Measurements from ENCODE around the gene GPC3. TPM values are rescaled to one million over a fixed set of nuclear protein-coding genes. Genes with fewer than 3 reads are reported as not detected.

Gene GPC3
- polyA plus RNA-seq, 2 of the 4 experiments (the other 2 are of a cell fraction) = not detected

- ChIA-PET POLR2A (no interaction called here), CTCF (interaction anchor here (0.8 kb wide), 1 partner anchor 11 kb away, joined by 7 read pairs; no protein-coding TSS in a partner anchor)
- DNase-seq (ENCODE audit: low read depth in 1 of 2, low spot score in 1 of 2) = no peak
- WGBS (ENCODE audit: missing lambda C conversion rate) = 43% methylated on average over 6 of the region's 6 CpGs
- H3K4me3 ChIP-seq = no peak overlapping the region
- no peak for FAIRE-seq
- no peak for ATAC-seq
- no peak overlapping the region for H3K27ac ChIP-seq
- TF ChIP-seq MAFK (IDR thresholded peaks at IDR 0.05; ENCODE audit: partially characterized antibody) = peak; percentile 36
- no peak for TF ChIP-seq HOXB5 (CRISPR knock-in tag; IDR thresholded peaks at IDR 0.05)
- no peaks in the 10 kb centered on the region for H3K9me3 ChIP-seq
- no peak overlapping the region for H3K4me2 ChIP-seq
- no peaks in the 10 kb centered on the region for H3K4me1 ChIP-seq
These were observed 303.5 kb downstream of the GPC3 start for GRCh38 chrX:133681897-133682296.

DNA sequence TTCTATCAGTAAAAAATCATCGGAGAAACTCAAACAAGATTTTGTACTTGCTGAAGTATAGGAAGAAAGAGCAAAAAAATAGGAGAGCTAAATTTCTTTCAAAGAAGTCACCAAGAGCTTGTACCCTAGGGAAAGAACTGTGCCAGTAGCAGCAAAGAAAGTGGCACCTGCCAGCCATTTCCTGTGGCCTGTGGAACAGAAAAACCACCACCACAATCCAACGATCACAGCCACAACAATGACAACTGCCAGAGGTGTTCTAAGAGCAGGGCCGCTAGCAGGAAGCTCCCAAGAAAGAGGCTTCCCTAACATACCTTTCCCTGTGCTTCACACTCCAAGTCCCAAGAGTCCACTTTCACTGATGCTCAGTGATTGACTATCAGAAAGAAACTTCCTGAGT is 304.0 kb downstream of the GPC3 start:
- H3K4me3 ChIP-seq = no peak overlapping the region
- FAIRE-seq (no peak), DNase-seq (ENCODE audit: low read depth in 1 of 2, low spot score in 1 of 2) (no peak), ATAC-seq (no peak)
- no peak overlapping the region for H3K27ac ChIP-seq
- H3K4me2 ChIP-seq = no peak overlapping the region
- H3K9me3 ChIP-seq = no peaks in the 10 kb centered on the region
- ChIA-PET CTCF (interaction anchor here (0.8 kb wide), 1 partner anchor 11 kb away, joined by 7 read pairs; no protein-coding TSS in a partner anchor), POLR2A (no interaction called here)
- WGBS (ENCODE audit: missing lambda C conversion rate) = 52% methylated on average over 3 of the region's 3 CpGs
- no peaks in the 10 kb centered on the region for H3K4me1 ChIP-seq
- no peak for TF ChIP-seq PHF8 (IDR thresholded peaks at IDR 0.05; ENCODE audit: borderline replicate concordance, low read depth)
- TF ChIP-seq HMGXB4 (CRISPR knock-in tag; IDR thresholded peaks at IDR 0.05; ENCODE audit: borderline replicate concordance) = no peak
- no peak for TF ChIP-seq FOXS1 (CRISPR knock-in tag; IDR thresholded peaks at IDR 0.05)
- TF ChIP-seq POLR2A (IDR thresholded peaks at IDR 0.05; ENCODE audit: low read length) = no peak
- TF ChIP-seq HEYL (CRISPR knock-in tag; IDR thresholded peaks at IDR 0.05) = no peak
- no peak for TF ChIP-seq ZSCAN20 (CRISPR knock-in tag; IDR thresholded peaks at IDR 0.05)
- TF ChIP-seq, protein P1, sequence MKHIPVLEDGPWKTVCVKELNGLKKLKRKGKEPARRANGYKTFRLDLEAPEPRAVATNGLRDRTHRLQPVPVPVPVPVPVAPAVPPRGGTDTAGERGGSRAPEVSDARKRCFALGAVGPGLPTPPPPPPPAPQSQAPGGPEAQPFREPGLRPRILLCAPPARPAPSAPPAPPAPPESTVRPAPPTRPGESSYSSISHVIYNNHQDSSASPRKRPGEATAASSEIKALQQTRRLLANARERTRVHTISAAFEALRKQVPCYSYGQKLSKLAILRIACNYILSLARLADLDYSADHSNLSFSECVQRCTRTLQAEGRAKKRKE (CRISPR knock-in tag; IDR thresholded peaks at IDR 0.05; ENCODE audit: low read depth) = no peak
- TF ChIP-seq JUN (IDR thresholded peaks at IDR 0.05) = no peak
- no peak for TF ChIP-seq EP300 (IDR thresholded peaks at IDR 0.05)
- no peak for TF ChIP-seq ZFP36 (IDR thresholded peaks at IDR 0.05; ENCODE audit: borderline replicate concordance, partially characterized antibody)
- TF ChIP-seq ESRRA (IDR thresholded peaks at IDR 0.05; ENCODE audit: borderline replicate concordance, low read length) = no peak
- TF ChIP-seq CHD4 (IDR thresholded peaks at IDR 0.05; ENCODE audit: borderline replicate concordance) = no peak
- no peak for TF ChIP-seq BHLHE40 (IDR thresholded peaks at IDR 0.05; ENCODE audit: low read depth, low read length)
- TF ChIP-seq SREBF2 (IDR thresholded peaks at IDR 0.05) = no peak

DNA sequence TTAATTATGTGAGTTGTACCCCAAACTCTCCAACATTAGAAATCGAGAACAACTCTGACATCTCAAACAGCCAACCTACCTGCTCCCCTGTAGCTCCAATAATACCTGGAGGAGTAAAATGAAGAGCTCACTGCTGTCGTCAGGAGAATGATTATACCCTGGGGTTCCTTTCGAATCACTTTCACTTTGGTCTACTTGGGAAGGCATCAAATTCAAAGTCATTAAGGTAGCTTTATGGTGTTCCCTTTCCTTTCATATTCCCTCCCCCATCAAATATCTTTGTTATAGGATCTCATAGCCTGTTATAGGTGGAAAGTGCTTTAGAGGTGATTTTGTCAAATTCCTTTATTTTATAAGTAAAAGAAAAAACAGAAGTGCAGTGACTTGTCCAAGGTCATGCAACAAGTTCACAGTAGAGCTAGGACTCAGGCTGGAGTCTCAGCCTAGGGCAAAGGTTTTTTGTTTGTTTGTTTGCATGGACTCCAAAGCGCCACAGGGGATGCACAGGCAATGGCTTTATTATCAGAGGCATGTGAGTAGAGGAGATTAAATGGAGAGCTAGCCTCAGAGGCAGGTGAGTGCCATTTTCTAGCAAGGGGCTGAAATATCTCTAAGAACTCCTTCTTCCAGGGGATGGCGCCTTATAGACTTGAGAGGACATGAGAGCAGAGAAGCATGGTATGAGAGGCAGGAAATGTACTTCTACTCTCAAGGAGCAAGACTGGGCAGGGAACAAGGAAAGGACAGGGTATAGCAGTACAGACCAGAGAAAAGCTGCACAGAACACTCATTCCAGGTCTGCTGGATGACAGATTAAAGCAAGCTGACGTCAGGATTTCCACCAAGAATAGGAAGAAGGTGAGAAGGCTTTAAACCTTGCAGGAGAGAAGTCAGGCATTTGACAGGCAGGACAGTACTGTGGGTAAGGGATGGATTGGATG is 308.0 kb downstream of the GPC3 start:
- Histone ChIP-seq H3K4me2 (no peak overlapping the region), H3K4me3 (no peak overlapping the region), H3K27ac (no peak overlapping the region), H3K4me1 (no peaks in the 10 kb centered on the region), H3K9me3 (no peaks in the 10 kb centered on the region)
- ChIA-PET POLR2A (no interaction called here), CTCF (interaction anchor here (1.7 kb wide), 1 partner anchor 8 kb away, joined by 5 read pairs; no protein-coding TSS in a partner anchor)
- FAIRE-seq (no peak), ATAC-seq (no peak), DNase-seq (ENCODE audit: low read depth in 1 of 2, low spot score in 1 of 2) (no peak)
- 22% methylated on average over 6 of the region's 6 CpGs for WGBS (ENCODE audit: missing lambda C conversion rate)
- no peak for TF ChIP-seq MAFK (IDR thresholded peaks at IDR 0.05; ENCODE audit: partially characterized antibody)
- no peak for TF ChIP-seq FOSB (CRISPR knock-in tag; IDR thresholded peaks at IDR 0.05)
- TF ChIP-seq, protein P2, sequence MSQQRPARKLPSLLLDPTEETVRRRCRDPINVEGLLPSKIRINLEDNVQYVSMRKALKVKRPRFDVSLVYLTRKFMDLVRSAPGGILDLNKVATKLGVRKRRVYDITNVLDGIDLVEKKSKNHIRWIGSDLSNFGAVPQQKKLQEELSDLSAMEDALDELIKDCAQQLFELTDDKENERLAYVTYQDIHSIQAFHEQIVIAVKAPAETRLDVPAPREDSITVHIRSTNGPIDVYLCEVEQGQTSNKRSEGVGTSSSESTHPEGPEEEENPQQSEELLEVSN (IDR thresholded peaks at IDR 0.05; ENCODE audit: borderline replicate concordance, low read depth) = no peak
- no peak for TF ChIP-seq NFE2L2 (conservative IDR thresholded peaks at IDR 0.05; ENCODE audit: low read length)
- TF ChIP-seq, protein P3, sequence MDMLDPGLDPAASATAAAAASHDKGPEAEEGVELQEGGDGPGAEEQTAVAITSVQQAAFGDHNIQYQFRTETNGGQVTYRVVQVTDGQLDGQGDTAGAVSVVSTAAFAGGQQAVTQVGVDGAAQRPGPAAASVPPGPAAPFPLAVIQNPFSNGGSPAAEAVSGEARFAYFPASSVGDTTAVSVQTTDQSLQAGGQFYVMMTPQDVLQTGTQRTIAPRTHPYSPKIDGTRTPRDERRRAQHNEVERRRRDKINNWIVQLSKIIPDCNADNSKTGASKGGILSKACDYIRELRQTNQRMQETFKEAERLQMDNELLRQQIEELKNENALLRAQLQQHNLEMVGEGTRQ (IDR thresholded peaks at IDR 0.05) = no peak
- TF ChIP-seq, protein P4, sequence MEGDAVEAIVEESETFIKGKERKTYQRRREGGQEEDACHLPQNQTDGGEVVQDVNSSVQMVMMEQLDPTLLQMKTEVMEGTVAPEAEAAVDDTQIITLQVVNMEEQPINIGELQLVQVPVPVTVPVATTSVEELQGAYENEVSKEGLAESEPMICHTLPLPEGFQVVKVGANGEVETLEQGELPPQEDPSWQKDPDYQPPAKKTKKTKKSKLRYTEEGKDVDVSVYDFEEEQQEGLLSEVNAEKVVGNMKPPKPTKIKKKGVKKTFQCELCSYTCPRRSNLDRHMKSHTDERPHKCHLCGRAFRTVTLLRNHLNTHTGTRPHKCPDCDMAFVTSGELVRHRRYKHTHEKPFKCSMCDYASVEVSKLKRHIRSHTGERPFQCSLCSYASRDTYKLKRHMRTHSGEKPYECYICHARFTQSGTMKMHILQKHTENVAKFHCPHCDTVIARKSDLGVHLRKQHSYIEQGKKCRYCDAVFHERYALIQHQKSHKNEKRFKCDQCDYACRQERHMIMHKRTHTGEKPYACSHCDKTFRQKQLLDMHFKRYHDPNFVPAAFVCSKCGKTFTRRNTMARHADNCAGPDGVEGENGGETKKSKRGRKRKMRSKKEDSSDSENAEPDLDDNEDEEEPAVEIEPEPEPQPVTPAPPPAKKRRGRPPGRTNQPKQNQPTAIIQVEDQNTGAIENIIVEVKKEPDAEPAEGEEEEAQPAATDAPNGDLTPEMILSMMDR (IDR thresholded peaks at IDR 0.05) = no peak
- TF ChIP-seq REST (IDR thresholded peaks at IDR 0.05) = no peak
- TF ChIP-seq CBX8 (IDR thresholded peaks at IDR 0.05) = no peak
- TF ChIP-seq TP53 (CRISPR knock-in tag; IDR thresholded peaks at IDR 0.05) = no peak
